Stimulated activated CD8-positive, alpha-beta memory T cell treated with anti-CD3 and anti-CD28 coated beads, Interleukin-7, amount 100 ng/mL, for 4 hours (primary cell): ENCODE measurements around the gene PIP5K1C.
A peak's percentile ranks its signal among the peaks of the same experiment; 100 is the strongest.

Experiments used
- DNase-seq, 2 donors: peaks; one replicate each; pipeline ENCODE4 v3.0.0-alpha.2; 2020; ENCODE audit warnings: low read depth in 2 of 2

The PIP5K1C gene

DNA sequence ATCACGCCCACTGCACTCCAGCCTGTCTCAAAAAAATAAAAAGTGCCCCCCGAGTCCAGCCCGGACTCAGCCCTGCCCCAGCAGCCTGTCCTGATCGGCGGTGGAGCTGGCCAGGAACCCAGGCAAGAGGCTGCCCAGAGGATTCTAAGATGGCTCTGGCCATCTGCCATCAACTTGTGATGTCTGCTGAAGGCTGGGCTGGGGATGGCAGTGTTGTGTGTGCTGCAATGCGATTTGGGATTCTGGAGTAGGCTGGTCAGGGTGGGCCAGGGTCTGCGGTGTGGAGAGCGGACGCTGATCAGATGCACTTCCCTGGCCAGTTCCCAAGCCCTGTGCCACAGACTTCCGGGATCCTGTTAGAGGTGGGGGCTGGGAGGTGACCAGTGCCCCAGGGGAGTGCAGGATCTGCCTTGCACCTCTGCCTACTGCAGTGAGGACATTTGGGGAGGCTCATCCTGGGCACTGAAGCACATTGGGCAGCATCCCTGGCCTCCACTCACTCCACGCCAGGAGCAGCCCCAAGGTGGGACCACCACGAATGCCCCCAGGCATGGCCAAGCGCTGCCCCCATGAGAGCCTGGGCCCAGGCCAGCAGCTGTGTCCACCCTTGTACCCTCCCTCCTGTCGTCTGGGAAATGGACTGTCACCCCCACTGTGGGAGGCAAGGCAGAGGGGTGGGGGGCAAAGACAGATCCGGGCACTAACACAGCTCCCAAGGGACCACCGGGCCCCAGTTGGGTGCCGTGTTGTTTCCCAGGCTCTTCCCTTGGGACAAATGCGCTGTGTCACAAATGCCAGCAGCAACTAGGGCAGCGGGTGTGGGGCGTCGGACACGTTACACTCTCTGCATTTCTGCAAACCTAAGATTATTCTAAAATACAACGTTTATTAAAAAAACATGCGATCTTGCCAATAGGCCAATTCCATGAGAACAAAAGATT is 90.2 kb downstream of the PIP5K1C start:
- no peak for DNase-seq

DNA sequence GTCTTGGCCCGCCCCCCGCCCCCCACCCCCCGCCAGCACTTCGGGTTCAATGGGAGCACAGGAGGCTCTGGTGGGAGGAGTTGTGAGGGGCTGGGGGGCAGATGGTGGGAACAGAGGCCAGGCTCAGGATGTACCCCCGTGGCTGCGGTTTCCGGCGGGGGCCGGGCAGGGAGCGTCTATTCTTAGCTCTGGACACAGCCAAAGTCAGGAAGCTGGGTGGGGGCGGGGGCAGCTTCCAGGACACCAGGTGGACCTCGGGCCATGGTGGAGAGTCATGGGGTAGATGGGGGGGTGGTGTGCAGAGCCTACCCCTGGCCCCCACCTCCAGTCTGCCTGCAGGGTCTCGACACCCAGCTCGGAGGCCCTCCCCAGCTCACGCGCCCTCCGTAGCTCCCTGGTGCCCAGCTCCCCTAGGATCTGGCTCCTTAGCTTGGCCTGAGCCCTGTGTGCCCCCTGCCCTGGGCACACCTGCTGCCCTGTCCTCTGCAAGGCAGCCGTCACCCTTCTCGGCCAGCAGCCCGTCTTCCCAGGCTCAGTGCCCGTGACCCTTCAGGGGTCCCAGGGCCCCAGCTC is 91.4 kb downstream of the PIP5K1C start:
- no peak for DNase-seq

DNA sequence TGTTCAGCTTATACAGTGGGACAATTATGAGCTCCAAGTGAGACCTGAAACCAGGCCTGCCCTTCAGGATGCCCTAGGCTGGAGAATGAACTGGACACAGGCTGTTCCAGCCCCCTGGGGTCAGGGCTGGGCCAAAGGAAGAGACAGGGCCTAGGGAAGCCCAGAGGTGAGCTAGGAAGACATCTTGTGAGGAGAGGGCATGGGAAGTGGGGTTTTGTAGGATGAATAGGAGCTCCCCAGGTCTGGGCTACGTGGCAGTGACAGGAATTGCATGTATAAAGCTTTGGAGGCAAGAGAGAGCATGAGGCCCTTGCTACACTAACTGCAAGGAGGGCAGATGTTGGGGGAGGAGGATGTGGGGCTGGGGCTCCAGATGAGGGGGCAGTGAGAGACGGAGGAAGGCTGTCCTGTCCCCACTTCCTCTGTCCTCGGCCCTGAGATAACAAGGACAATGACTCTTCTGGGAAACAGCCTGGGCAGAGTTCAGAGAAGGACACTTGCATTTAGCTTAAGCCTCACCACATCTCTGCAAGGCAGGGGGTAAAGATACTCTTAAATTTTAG is 92.1 kb downstream of the PIP5K1C start:
- DNase-seq = no peak

DNA sequence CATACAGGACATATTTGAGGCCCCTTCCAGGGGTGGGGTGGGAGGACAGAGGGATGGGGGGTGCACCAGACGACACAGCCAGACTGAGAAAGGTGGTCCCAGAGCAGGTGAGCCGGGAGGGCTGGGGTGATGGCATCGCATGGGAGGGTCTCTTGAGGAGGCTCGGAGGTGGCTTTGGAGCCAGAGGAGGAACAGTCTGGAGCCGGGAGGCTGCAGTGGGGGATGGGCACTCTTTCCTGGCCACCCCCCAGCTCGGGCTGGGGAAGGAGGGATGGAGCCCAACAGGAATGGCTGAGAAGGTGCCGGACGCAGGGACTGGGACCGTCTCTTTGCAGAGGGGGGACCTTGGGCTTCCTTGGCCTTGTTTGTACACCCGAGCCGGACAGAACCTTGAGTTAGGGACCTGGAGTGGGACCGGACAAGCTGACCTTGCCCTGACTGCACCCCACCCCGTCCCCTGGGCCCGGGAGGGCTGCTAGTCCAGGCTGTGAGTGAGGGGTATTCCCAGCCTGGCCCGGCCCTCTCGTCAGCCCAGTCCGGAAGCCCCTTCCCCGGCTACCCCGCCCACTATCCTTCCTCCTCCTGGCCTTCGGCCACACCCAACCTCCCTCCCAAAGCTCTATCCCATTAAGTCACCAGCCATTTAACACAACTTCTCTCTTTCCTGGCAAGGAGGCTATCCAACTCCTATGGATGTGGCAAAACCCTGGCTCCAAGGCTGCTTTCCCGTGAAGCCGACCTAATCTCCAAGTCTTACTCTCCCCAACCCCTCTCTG is 92.8 kb downstream of the PIP5K1C start:
- no peak for DNase-seq

DNA sequence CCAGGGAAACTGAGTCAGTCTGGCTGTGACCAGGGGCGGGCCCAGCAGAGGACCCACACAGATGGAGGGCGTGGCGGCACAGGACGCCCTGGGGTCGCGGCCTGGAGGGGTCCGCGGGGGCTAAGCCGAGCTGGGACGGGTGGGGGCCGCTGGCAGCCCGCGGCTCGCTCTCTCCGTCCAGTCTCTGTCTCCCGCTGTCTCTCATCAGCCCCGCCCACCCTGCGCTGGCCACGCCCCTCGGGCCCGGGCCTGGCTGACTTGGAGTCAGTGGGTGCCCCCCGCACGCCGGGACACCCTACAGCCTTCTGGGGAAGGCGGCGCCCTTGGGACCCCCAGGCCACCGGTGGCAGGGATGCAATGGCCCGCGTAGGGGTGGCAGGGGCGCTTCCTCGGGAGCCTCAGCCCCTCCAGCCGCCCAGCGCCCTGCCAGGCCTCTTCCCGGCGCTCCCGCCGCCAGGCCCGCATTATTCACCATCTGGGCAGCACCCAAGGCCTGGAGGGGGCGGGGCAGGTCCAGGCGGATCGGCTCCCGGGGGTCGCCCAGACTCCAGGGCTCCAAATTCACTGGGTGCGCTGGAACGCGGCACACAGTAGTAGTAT is 93.5 kb downstream of the PIP5K1C start, which contains the start of gene TBXA2R:
TBXA2R (minus strand) TSS at position 186 of the 600 bp plus-strand sequence. CDS start 6,241 bp downstream, outside the sequence.
- DNase-seq = peak in 1 of 2 donors; percentile 58

DNA sequence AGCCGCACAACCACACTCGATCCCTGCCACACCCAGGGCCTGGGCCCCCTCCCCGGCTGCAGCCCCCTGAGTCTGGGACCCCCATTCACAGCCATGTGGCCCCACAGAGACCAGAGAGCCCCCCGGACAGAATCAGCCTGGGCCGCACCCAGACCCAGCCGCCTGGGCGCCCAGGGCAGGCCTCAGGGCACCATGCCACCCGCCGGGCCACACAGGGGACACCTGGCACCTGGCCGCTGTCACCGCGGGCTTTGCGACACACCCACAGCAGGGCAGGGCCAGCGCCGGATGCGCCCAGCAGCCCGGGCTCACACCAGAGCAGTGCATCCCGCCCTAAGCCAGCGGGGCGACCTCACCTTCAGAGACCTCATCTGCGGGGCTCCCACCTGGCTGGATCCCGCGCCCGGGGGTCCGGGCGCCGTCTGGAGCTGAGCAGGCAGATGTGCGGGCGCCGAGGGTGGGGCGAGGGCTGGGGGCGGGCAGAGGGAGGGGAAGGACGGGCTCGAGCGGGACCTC is 94.0 kb downstream of the PIP5K1C start:
- DNase-seq = peak in 1 of 2 donors; percentile 21

DNA sequence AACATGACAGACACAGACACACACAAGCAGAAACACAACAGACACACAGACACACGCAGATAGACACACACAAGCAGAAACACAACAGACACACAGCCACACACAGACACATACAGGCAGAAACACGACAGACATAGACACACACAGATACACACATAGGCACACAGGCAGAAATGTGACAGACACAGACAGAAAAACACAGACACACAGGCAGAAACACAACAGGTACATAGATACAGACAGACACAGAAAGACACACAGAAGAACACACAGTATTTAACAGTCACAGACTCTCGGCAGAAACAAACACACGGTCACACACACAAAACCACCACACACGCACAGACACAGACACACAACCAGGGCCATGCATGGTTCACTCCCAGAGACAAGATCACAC is 94.5 kb downstream of the PIP5K1C start:
- no peak for DNase-seq

DNA sequence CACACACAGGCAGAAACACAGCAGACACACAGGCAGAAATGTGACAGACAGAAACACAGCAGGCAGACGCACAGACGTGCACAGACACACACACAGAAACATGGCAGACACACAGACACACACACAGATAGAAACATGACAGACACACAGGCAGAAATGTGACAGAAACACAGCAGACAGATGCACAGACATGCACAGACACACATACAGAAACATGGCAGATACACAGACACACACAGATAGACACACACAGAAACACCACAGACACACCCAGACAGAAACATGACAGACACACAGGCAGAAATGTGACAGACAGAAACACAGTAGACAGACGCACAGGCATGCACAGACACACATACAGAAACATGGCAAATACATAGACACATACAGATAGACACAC is 94.9 kb downstream of the PIP5K1C start:
- no peak for DNase-seq

DNA sequence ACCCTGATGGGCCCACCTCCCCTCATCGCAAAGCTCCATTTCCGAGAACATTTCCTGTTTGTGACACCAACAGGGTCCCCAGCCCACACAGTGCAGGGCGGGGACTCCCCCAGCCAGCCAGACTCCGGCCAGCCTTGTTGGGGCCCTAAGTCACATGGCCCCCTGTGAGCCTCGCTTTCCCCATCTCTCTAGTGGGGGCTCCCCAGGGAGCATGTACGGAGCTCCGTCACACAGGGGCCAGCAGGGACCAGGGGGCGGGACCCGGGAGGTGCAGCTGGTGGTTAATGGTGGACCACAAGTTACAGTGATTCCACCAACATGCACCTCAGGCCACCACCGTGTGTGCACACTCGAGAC is 95.3 kb downstream of the PIP5K1C start:
- DNase-seq = peak in 1 of 2 donors; percentile 36

DNA sequence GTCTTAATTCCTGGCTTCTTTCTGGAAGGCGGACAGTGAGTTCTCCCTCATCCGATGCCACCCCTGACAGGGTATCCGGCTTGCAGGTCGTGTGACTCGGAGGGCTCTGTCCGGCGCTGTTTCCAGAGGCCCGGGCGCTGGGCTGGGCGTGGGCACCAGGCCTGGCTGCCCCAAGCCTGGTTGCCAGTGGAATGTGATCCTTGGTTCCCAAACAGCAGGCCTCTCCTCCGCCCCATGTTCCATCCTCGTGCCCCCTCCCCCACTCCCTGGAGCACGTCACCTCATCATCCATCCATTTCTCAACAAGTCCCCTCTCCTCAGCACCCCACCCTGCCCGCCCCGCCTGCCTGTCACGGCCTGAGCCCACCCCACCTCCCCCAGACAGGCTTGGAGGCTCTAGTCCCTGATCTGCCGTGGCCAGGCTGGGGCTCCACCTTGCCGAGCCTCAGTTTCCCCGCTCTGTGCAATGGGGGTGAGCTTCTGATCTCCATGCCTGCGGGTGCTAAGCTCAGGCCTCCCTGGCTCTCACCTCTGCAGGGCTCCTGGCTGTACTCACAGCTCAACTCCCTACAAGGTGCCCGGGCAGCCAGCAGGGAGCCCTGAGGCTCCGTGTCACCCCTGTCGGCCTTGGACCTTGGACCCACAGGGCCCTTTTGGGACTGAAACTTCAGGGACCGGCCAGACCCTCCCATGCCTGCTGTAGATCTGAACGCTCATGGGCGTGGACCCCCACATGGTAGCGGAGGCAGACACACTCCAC is 95.9 kb downstream of the PIP5K1C start:
- DNase-seq = no peak

DNA sequence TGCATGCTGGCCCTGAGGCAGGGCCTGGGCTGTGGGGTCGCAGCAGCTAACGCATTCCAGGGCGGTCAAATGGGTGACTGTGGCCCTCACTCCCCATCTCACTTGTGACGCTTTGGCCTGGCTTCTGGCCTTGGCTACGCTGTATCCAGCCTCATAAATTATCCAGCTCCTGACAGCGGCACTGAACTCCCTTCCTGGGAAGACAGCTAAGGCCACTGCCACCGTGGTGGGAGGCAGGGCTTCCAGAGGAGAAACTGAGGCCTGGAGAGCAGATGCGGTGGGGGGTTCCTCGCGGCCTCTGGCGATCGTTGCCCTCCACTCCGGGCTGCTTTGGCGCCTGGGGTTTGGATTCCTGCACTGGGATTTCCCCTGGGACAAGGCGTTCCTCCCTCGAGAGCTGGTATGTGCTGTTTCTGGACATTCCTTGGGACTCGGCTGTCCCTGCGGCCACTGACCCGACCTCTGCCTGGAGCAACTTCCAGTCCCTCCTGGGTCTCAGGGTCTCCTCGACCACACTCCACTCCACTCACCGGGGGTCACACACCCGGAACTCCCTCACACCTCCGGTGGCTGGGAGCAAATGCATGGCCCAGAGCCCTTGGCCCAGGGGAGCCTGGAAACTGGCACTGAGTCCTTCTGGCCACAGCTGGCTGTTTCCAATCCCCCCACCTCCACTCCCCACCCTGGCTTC is 97.0 kb downstream of the PIP5K1C start:
- no peak for DNase-seq

DNA sequence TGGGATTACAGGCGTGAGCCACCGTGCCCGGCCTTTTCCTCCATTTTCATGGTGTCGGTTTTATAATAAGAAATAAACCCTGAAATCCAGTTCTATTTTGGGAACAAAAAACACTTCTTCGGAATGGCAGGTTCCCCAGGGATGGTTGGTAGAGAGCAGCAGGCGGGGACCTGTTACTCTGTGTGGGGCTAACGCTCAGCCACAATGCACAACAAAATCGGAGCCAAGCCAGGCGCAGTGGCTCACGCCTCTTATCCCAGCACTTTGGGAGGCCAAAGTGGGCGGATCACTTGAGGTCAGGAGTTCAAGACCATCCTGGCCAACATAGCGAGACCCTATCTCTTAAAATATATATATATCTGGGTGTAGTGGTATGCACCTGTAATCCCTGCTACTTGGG is 99.2 kb downstream of the PIP5K1C start:
- DNase-seq = no peak

DNA sequence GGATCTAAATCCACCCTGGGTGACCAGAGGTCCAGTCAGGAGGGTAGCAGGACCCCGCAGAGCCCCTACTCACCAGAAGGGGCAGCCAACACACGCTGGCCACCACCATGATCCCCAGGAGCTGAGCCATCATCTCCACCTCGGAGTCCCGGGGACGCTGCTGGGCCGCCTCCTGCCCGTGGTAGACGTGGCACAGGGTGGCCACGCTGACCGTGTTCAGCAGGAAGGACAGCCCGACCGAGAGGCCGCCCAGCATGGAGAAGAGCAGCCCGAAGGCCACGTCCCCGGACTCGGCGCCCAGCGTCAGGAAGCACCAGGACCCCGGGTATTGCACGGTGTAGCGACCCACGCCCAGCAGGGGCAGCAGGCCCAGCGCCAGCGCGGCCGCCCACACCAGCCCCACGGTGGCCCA is 100.5 kb downstream of the PIP5K1C start:
- no peak for DNase-seq

DNA sequence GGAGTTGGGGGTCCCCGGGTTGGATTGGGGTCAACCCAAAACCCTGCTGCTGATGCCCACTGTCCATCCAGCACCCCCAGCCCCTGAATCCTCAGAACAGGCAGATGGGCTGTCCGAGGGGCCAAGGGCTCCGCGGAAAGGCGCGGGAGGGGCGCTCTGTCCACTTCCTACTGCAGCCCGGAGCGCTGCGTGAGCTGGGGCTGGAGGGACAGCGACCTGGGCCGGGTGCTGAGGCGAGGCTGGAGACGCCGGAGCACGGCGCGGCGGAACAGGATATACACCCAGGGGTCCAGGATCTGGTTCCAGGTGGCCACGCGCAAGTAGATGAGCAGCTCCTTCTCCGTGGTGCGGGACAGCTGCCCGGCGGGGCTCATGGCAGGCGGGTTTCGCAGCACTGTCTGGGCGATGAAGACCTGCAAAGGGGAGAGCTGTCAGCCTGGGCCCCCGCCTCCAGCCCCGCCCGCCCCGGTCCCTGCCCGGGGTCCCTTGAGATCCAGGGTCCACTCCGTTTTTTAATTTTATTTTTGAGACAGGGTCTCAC is 104.7 kb downstream of the PIP5K1C start:
- no peak for DNase-seq

DNA sequence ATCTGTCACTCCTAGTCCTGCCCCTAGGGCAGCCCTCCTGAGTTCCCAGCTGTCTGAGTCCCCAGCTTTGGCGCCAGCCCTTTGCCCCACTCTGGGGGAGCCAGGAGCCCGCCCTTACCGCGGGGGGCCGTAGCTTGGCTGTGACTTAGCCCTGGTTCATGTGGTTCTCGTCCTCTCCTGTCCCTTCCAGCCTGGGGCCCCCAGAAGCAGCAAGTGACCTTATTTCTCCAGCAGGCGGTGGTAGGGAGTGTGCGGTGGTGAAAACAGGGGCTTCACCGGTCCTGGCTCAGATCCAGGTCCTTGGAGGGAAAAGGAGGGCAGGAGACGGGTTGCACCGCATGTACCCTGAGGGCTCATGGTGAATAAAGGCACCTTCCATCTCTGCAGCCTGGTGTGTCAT is 107.1 kb downstream of the PIP5K1C start:
- no peak for DNase-seq

DNA sequence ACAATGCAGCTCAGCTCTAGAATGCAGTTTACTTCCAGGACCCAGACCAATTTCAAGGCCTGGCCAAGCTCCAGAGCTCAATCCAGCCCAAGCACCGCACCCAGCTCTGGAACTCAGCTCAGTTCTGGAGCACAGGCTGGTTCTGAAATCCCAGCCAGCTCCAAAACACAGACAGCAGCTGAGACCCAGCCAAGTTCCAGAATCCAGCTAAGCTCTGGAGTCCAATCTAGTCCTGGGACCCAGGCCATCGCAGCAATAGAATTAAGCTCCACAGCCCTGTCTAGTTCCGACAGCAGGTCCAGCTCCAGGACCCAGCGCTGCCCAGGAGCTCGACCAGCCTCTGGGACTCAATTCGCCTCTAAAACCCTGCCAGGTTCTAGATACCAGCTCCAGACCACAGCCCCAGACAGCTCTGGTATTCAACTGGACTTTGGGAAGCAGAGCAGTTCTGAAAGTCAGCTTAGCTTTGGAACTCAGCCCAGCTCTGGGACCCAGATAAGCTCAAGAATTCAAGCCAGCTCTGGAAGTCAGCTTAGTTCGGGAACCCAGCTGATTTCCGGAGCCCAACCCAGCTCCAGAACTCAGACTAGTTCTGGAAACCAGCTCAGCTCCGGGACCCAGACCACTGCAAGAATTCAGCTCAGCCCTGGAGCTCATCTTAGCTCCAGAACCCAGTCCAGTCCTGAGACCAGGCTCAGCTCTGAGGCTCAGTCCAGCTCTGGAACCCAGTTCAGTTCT is 108.2 kb downstream of the PIP5K1C start:
- DNase-seq = no peak

DNA sequence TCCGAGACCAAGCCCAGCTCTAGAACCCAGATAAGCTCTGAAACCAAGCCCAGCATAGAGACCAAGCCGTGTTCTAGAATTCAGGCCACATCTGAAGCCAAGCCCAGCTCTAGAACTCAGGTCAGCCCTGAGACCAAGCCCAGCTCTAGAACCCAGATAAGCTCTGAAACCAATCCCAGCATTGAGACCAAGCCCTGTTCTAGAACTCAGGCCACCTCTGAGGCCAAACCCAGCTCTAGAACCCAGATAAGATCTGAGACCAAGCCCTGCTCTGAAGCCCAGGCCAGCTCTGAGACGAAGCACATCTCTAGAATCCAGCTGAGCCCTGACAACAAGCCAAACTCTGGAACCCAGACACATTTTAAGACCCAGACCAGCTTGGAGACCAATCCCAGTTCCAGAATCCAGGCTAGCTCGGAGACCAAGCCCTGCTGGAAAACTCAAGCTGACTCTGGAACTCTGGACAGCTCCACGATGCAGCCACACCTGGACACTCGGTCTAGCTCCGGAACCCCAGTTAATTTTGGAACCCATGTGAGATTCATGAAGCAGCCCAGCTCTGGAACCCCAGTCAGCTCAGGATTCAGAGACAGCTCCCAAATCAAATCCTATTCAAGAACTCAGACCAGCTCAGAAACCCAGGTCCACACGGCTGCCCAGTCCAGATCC is 109.1 kb downstream of the PIP5K1C start:
- no peak for DNase-seq

DNA sequence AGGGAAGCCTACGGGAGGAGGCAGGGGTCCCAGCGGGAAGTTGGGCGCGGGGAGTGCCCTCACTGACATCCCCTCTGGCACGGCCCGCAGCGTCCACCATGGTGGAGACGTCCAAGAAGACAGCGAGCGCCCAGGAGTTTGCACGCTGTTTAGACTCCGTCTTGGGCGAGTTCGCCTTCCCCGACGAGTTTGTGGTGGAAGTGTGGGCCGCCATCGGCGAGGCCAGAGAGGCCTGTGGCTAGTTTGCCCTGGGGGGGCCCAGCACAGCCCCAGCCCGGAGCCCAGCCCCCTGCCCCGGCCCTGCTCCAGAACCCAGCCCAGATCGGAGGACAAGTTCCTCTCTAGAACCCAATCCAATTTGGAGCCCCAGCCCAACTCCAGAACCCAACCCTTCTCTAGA is 110.3 kb downstream of the PIP5K1C start:
- no peak for DNase-seq

DNA sequence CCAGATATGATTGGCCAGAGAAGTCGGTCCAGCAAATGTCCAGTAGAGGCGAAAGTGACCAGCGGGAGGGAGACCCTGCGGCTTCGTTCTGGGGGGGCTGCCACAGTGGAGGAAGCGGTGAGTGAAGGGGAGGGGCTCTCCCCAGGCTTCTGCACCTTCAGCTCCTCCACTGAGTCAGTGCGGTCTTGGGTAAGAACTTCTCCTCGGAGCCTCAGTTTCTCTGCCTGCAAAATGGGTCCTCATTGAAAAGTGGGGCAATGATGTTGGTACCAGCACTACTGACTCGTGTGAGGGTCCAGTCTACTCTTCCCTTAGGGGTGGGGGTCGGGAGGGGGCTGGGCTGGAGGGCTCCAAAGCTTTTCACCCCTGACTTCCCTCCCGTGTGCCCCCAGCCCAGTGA is 110.8 kb downstream of the PIP5K1C start:
- DNase-seq = no peak
